Islet of Langerhans (tissue), 1 donor: ENCODE measurements around the gene FKBP8.

Experiments used
- FAIRE-seq: peaks from one replicate; lab custom pipeline; 2011; peaks lifted over from hg19 to GRCh38; lab: Jason Lieb, UNC

The FKBP8 gene

GRCh38 chr19:18502246-18502637, 41.1 kb downstream of the FKBP8 start:
- FAIRE-seq: no peak

GRCh38 chr19:18501832-18502231, 41.5 kb downstream of the FKBP8 start:
- FAIRE-seq: no peak

DNA sequence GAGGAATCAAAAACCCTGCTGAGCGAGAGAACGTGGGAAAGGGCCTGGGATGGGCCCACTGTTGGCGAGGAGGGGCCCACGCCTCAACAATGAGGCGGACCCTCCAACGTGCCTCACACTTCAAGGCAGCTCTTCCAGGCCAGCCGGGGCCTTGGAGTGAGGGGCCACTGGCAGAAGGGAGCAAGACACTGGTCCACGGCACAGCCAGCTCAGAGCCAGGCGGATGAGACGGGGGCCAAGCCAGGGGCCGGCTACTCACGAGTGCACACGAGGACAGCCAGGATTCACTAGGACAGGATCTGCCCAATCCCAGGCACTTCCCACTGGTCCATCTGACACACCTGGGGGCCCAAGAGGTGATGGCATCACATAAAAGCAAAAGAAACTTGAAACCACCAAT, 42.0 kb downstream of the FKBP8 start:
- no peak for FAIRE-seq

DNA sequence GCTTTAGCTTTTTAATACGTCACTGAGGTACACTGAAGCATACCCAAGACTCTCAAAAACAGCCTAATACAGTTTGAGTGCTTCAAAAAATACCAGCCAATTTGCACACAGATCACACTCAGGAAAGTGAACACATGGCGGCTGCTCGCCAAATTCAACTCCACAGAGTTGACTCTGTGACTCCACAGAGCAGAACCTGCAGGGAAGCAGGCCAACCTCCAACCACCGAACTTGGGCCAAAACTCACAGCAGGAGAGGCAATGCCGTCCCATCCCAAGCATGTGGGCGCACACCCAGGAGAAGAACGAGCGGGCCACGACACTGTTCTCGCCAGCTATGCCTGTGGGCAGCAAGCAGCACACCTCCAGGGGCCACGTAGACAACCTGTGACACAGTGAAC, 42.6 kb downstream of the FKBP8 start:
- no peak for FAIRE-seq

- FAIRE-seq: no peak
Measured at GRCh38 chr19:18500376-18500775, 43.0 kb downstream of the FKBP8 start.

DNA sequence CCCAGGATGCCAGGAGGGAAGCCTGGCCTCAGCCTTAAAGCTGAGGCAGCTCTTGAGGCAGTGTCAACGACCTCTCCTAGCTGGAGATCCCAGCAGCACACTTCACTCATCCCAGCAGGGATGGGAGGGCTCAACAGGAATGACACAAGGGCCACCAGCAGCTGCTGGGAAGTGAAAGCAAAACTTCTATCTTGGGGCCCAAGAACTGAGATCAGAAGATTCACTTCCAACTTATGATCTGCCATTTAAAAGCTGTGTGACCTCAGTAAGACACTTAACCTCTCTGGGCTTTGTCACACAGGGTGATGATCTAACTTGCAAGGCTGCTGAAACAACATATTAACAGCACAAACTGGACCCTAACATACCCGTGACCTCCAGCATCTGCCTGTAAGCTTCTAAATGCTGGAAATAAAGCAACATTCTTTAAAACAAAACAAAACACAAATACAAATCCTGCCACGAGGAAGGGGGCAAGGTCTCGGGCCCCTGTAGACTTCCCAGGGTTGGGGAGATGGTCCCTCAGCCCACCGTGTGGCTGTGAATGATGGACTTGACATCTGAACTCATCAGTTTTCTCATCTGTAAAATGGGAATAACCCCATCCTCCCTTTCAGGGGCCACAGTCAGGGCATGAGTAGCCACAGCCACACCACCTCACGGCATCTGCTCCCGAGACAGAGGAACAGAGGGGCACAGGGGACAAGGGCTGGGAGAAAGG, 44.2 kb downstream of the FKBP8 start:
- no peak for FAIRE-seq

- no peak for FAIRE-seq
Measured at GRCh38 chr19:18496980-18497256, 46.5 kb downstream of the FKBP8 start.

DNA sequence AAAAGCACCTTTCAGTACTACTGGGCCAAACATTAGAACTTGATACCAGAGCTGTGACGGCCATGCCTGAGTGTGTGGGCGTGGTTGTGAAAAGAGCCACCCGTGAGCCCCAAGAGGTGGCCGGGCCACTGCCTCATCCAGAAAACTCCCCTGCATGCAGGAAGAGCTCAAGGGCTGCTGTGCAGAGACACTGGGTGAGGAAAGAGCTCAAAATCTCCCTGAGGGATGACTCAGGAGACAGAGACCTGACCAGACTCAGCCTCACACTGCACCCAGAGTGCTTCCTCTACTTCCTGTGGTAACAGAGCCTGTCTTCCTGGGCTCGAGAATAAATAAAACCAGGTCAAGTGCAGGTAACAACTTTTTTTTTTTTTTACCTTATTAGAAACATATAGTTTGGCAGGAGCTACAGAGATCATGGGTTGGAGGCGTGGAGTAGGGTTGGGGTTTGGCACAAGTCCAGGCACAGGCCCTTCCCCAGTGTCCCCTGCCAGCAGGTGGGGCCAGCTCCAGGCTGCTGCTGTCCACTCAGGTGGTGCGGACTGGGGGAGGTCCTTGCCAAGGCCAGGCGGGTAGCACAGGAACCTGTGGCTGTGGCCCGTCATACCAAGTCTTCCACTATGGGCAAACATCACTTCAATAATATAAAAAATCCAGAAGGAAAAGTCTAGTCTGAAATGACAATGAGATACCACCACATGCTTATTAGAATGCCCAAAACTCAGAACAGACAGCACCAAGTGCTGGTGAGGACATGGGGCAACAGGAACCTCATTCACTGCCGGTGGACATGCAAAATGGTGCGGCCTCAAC, 47.0 kb downstream of the FKBP8 start:
- no peak for FAIRE-seq

DNA sequence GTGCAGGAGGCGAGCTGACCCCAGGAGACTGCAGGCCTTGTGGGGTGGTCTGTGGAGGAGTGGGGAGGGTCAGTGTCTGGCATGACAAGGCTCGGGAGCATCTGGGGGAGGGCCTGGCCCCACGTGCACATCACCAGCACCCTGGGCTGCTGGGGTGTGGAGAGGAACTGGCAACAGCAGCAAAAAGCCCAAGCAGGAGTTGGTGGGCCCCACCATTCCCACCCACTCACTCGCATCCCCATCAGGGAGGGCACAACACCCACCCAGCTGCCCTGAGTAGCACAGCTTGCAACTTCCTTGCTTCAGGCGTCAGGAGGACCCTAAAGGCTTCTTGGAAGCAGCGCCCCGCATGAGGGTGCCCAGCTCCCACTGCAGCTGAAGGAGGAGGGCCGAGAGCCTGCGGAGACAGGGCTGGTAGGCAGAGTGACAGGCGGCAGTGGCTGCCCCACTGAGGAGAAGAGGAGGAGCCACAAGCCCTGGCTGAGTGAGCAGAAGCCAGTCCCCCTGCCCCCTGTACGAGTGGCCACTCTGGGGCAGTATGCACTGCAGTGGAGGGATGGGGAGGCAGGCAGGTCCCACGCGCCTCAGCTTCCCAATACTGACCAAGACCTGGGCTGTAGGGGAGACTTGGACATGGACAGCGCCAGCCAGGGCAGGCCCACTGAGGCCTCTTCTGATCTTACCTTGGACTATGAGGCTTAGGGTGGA, 48.0 kb downstream of the FKBP8 start:
- no peak for FAIRE-seq

- no peak for FAIRE-seq
Measured at GRCh38 chr19:18494267-18494607, 49.1 kb downstream of the FKBP8 start.

DNA sequence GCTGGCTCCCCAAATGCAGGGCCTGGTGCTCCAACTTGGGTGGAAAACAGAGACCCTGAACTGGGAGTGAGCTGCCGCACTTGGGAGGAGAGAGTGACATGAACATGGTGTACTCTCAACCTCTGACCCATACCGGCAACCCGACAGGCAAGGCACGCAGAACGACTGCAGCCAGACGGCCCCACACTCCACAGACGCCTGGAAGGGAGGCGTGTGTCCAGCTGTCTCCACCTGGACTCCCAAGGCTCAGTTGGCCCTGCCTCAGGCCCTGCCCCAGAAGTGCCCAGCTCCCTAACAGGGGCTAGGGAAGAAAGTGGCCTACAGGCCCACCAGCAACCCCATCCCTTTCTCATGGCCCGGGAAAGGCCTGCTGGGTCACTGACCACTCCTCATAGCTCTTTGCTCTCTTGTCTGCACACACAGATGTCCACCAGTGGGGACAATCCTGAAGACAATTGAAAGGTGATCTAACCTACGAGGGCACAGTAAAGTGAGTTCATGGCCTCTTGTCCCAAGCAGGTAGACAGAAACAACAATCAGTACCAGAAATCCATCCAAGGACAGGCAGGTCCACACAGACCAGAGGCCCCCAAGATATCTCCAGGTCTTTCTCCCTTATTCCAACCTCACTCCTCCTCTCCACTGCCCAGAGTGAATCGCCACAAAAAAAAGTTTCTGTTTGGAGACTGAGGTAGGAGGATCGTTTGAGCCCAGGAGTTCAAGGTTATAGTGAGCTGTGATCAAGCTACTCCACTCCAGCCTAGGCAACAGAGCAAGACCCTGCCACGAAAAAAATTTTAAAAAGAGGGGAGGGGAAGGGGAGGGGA, 49.7 kb downstream of the FKBP8 start:
- FAIRE-seq: no peak

- no peak for FAIRE-seq
Measured at GRCh38 chr19:18491995-18492953, 51.1 kb downstream of the FKBP8 start.

DNA sequence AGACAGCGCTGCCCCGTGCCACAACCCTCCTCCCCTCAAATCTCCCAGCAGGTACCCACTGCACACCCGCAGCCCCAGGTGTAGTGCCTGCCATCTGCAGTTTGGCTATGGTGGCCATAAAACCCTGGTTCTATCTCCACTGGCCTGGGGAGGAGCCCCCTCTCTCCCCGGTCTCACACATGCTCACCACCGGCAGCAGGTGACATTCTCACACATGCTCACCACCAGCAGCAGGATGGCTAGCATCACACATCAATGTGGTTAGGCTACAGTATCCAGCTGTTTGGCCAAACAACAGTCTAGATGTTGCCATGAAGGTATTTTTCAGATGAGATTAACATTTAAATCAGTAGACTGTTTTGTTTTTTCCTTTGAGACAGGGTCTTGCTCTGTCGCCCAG, 52.6 kb downstream of the FKBP8 start:
- no peak for FAIRE-seq

DNA sequence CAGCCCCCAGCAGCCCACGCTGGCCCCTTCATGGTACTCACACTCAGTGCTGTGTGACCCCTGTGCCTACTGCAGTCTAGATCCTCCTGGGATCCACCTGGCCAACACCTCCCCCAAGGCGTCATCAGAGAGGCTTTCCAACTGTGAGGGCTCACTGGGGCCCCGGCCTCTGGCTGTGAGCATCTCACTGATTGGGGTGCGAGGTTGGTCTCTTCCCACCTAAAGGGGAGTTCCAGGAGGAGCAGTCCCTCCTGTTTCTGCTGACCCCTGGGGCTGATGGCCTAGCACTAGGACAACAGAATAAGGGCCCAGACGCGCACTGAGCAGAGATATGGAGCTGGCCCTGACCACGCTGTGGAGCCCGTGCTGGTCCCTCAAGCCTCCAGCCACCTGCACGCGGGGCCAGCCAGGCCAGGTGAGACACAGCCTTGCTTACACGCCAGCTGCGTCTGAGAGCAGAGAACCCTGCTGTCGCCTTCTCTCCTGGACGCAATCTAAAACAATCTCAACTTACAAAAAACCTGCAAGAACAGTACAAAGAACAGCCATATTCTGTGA, 53.7 kb downstream of the FKBP8 start:
- no peak for FAIRE-seq

DNA sequence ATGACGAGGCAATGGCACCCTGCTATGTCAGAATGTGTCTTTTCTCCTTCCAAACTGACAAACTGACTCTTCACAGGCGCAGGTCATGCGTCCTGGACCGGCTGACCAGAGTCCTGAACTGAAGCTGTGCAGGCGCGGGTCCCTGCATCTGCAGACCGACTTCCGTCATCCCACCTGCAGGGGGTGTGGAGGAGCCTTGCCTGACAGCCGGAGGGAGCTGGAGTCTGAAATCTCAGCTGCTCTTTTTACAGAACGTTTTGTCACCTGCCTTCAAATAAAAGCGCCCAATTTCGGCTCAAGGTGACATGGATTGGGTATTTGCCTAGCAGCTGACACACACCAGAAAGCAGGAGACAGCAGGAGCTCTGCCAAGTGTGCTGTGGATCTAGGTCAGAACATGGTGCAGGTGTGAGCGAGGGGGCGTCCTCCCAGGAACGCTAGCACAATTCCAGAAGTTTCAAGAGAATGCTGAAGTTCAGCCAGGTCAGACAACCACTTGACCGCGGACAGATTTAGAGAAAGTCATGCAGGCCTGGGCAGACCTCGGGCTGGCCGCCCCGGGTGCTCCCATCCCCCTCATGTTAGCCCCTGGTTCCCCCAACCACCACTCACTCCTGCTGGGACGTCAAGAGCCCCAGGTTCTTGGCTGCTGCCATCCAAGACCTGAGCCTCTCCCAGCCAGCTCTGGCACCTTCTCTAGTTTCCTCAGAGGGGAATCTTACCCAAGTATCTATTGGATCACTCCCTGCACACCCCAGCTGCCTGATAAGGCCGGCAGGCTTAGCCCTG, 54.3 kb downstream of the FKBP8 start:
- peak; percentile 72 for FAIRE-seq

- no peak for FAIRE-seq
Measured at GRCh38 chr19:18488403-18488723, 55.0 kb downstream of the FKBP8 start.

DNA sequence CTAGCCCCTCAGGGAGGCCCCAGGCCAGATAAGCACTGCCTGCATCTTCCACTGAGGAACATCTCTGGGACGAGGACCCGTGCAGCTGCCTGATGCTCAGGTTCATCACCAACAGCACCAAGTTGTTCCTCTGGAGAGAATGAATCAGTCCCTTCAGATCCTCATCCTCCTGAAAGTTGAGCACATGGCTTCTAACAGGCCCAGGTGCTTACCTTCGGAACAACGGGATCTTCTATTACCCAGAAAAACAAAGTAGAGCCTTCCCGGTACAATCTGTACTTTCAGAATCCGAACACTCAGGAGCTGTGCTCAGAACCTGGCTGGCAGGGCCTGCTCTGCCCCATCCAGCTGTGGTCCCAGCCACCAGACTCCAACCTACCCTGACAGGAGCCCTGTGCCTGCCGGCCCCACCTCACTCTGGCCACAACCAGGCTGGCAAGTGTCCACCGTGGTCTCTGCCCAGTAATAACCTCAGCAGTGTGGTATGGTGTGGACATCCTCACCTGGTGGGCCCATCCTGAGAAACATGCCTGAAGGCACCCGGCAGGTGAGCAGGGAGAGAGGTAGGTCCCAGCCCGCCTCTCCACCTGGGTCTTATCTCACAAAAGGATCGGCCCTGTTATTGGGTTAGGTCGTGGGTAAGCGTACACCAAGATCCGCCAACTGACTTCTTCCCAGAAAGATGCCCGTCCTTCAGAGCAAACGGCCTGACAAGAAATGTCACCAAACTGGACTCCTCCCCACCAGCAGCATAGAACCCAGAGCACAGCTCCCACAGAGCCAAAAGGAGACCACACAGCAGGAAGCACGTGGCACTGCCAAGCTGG, 55.6 kb downstream of the FKBP8 start:
- FAIRE-seq: no peak

- FAIRE-seq: no peak
Measured at GRCh38 chr19:18486746-18487145, 56.6 kb downstream of the FKBP8 start.

- no peak for FAIRE-seq
Measured at GRCh38 chr19:18484992-18485391, 58.4 kb downstream of the FKBP8 start.
